Right lobe of liver (tissue), 6 donors: ENCODE data around the gene NEURL2. TPM values are rescaled to one million over a fixed set of nuclear protein-coding genes. Genes with fewer than 3 reads are reported as not detected.
A peak's percentile ranks its signal among the peaks of the same experiment; 100 is the strongest.

Experiments used
- ATAC-seq, 4 donors: fragments of 200-7000 bp; cut with Tn5 transposase; one replicate each; pipeline ENCODE4 v1.9.1; 2020; ENCODE audit warnings: mild to moderate bottlenecking in 4 of 4, moderate library complexity in 4 of 4
- DNase-seq, 3 donors: peaks; one replicate each; pipeline ENCODE4 v3.0.0-alpha.2; 2020
- H3K27ac ChIP-seq, 3 donors: fragments of 200-600 bp; one replicate each; pipeline ENCODE4 v1.8.0; 2022
- H3K27me3 ChIP-seq, 2 donors: fragments of 200-600 bp; one replicate each; pipeline ENCODE4 v1.8.0; 2022
- H3K36me3 ChIP-seq, 4 donors: fragments of 200-600 bp; sonication (generic) in 1 of 4; one replicate each; pipeline versions ENCODE4 v1.5.1 to v1.8.0; 2017 to 2022; ENCODE audit warnings: control low read depth in 1 of 4
- H3K4me1 ChIP-seq, 4 donors: fragments of 200-600 bp; sonication (generic) in 1 of 4; one replicate each; pipeline versions ENCODE4 v1.5.1 to v1.8.0; 2017 to 2022; ENCODE audit warnings: control low read depth in 1 of 4
- H3K4me3 ChIP-seq, 3 donors: fragments of 200-600 bp; one replicate each; pipeline ENCODE4 v1.8.0; 2022
- H3K9me3 ChIP-seq, 4 donors: fragments of 200-600 bp; sonication (generic) in 1 of 4; one replicate each; pipeline versions ENCODE4 v1.5.1 to v1.8.0; 2017 to 2022; ENCODE audit warnings: control low read depth in 1 of 4
- CTCF ChIP-seq, 4 donors: fragments of 200-600 bp in 3 of 4; fragments of 450-650 bp in 1 of 4; IDR thresholded peaks; one replicate each; pipeline versions ENCODE4 v1.5.1 to v1.8.0; 2016 to 2022; ENCODE audit warnings: antibody characterized with exemption in 4 of 4, mild to moderate bottlenecking in 2 of 4
- POLR2A ChIP-seq: fragments of 450-650 bp; IDR thresholded peaks from one replicate; pipeline ENCODE4 v1.6.1; 2017; ENCODE audit warnings: antibody characterized with exemption, mild to moderate bottlenecking
- WGBS: methylation state at CpG from one replicate; pipeline ENCODE4 v1.1.6; 2018; ENCODE audit warnings: low coverage, low lambda C conversion rate; ENCODE audit not compliant: insufficient coverage; ENCODE audit errors: missing lambda C conversion rate; 5-methylcytosine and 5-hydroxymethylcytosine counted together
- intact Hi-C, 2 donors: fragments of 100-400 bp; cut with DNase I; formaldehyde crosslinking; loops; one replicate each; pipeline versions ENCODE4 v1.11.2 to v1.14.1; 2022
- total RNA-seq, 6 experiments: library from RNA; depleted of rRNA in 2 of 6; stranded (reverse); fragments of >200 nt in 2 of 6; fragmentation: NEBNext Ultra II Directional in 3 of 6; extraction: Animal tissue kit (Norgen Biotek cat#: 25700) in 3 of 6; gene quantifications; one replicate each; pipeline versions ENCODE4 v1.1.0 to v1.2.4, GENCODE V29; 2016 to 2023
- donor health status: DM: no; HTN: yes; CAD: no.
- donor health status: DM: no; HTN: no; CAD: no.
- donor health status: DM: no; HTN: no; CAD: no.
- donor health status: DM: no; HTN: yes; CAD: no.
- donor health status: DM: no; HTN: yes; CAD: no.

The NEURL2 gene
- total RNA-seq, 6 experiments from 2014 or later = 3.6 to 8.8 (median 5.4) TPM

GRCh38 chr20:45867819-45868176 is 23.2 kb downstream of the NEURL2 start:
- intact Hi-C loops = no loop called here
- no peak for ATAC-seq

GRCh38 chr20:45867136-45867818 is 23.7 kb downstream of the NEURL2 start:
- no peak for TF ChIP-seq CTCF (IDR thresholded peaks at IDR 0.05)
- TF ChIP-seq POLR2A = no peak
- Histone ChIP-seq H3K4me3 (no peak overlapping the region), H3K36me3 (no peaks in the 10 kb centered on the region), H3K9me3 (no peaks in the 10 kb centered on the region), H3K27ac (no peak overlapping the region), H3K4me1 (peaks cover 0 to 4% (median 0%) of the 10 kb centered on the region in 4 donors), H3K27me3 (no peaks in the 10 kb centered on the region)
- intact Hi-C loops = no loop called here
- peak in 2 of 4 donors; percentile 35 to 56 for ATAC-seq
- no peak for DNase-seq
- WGBS = 71% methylated on average over 6 of the region's 6 CpGs

More at GRCh38 chr20:45867819-45868176, 23.2 kb downstream of the NEURL2 start:
- Histone ChIP-seq H3K27ac (no peak overlapping the region), H3K9me3 (no peaks in the 10 kb centered on the region), H3K4me1 (peaks cover 0 to 4% (median 0%) of the 10 kb centered on the region in 4 donors), H3K36me3 (no peaks in the 10 kb centered on the region), H3K27me3 (no peaks in the 10 kb centered on the region), H3K4me3 (no peak overlapping the region)
- no peak for DNase-seq
- TF ChIP-seq CTCF (IDR thresholded peaks at IDR 0.05) (no peak), POLR2A (no peak)

- H3K27me3 ChIP-seq = no peaks in the 10 kb centered on the region
- no peak for DNase-seq
- ATAC-seq = no peak
- H3K27ac ChIP-seq = no peak overlapping the region
- intact Hi-C loops = no loop called here
- H3K9me3 ChIP-seq = no peaks in the 10 kb centered on the region
- H3K36me3 ChIP-seq = no peaks in the 10 kb centered on the region
- H3K4me3 ChIP-seq = no peak overlapping the region
- TF ChIP-seq CTCF (IDR thresholded peaks at IDR 0.05) (no peak), POLR2A (no peak)
- WGBS = 92% methylated on average over 5 of the region's 5 CpGs
- peaks cover 0 to 4% (median 0%) of the 10 kb centered on the region in 4 donors for H3K4me1 ChIP-seq
Observed at GRCh38 chr20:45866454-45866853, 24.6 kb downstream of the NEURL2 start.

- peak in 2 of 4 donors; percentile 18 to 43 for ATAC-seq
- Histone ChIP-seq H3K4me3 (no peak overlapping the region), H3K36me3 (no peaks in the 10 kb centered on the region), H3K4me1 (peaks cover 0 to 4% (median 0%) of the 10 kb centered on the region in 4 donors), H3K27ac (no peak overlapping the region), H3K27me3 (no peaks in the 10 kb centered on the region), H3K9me3 (no peaks in the 10 kb centered on the region)
- intact Hi-C loops = no loop called here
- WGBS = 84% methylated on average over 6 of the region's 7 CpGs
- TF ChIP-seq CTCF (IDR thresholded peaks at IDR 0.05) (no peak), POLR2A (no peak)
- DNase-seq = no peak
Observed at GRCh38 chr20:45863543-45864470, 27.2 kb downstream of the NEURL2 start.
